ENCODE data around the gene ENGASE. TPM values are rescaled to one million over a fixed set of nuclear protein-coding genes. Genes with fewer than 3 reads are reported as not detected.

Gene ENGASE
- total RNA-seq, 1 donor from 2014 or later: 19.8 TPM

DNA sequence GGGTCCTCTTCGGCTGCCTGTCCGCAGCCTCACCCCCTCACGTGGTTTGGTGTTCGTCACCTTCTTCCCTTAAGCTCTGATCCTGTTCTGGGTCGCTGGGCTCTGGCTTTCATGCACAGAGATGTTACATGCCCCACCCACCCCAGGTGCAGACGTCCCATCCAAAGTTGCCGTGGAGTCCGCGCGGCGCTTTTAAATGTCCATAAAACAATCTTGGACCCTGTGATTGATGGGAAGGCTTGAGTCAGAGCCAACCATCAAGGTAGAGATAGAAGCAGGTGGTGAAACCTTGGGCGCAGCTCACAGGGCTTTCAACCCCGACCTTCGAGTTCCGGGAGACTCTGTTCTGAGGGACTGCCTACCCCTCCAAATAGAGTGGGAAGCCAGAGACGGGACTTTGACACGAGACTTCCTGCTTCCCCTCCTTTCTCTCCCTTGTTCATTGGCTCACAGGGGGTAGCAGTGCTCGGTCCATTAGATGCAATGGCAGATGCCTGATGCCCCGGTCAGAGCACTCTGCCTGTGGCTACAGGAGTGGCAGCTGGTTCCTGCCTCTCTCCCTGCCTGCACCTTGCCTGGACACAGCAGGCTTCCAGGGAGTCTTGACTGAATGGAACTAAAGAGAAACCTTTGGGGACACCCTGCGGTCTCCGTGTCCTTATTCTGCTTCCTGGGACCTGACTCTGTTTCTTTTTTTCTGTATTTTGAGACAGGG is 4.0 kb downstream of the ENGASE start:
- DNase-seq (ENCODE audit: extremely low read depth, low read depth, low spot score): no peak

DNA sequence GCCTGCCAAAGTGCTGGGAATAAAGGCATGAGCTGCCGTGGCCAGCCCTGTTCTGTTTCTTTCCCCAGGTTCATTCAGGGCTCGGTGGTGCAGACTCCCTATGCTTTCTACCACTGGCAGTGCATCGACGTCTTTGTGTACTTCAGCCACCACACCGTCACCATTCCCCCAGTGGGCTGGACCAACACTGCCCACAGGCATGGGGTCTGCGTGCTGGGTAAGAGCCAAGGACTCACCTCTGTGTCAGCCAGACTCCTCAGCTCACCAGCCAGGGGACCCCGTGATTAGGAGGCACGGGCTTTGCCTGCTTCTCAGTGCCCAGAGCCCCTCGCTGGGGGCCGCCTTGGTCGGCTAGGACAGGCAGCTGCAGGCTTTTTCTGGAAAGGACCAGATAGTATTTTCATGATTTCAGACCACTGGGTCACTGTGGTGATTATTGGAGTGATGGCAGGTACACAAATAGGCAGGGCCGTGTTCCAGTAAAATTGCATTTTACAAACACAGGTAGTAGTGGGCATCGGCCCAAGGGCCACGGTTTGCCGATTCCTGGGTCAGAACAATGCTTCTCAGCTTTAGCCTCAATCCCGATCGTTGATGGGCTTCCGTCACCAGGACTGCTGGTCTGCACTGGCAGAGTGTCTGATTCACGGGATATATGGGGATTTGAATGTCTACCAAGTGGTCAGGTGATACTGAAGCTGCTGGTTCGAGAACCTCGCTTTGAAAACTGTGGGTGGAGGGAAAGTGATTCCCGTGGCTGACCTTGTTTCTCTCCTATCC is 5.0 kb downstream of the ENGASE start:
- no peak for DNase-seq (ENCODE audit: extremely low read depth, low read depth, low spot score)

DNA sequence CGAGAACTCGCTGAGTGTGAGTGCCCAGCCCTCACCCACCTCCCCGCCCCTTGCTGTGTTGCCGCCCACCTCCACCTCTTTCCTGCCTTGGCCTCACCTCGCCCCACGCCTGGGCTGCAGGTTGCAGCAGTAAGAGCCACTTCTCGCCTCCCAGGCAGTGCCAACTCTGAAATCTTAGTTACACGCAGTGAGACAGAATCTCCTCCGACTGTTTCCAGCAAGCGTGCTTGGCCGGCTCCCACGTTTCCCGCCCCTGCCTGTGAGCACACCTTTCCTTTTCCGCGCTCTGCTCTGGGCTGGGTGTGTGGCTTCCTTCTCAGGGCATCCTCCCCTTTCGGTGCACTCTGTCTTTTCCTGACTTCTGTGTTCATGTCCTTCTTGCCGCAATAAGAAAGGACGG is 5.7 kb downstream of the ENGASE start:
- DNase-seq (ENCODE audit: extremely low read depth, low read depth, low spot score): no peak

DNA sequence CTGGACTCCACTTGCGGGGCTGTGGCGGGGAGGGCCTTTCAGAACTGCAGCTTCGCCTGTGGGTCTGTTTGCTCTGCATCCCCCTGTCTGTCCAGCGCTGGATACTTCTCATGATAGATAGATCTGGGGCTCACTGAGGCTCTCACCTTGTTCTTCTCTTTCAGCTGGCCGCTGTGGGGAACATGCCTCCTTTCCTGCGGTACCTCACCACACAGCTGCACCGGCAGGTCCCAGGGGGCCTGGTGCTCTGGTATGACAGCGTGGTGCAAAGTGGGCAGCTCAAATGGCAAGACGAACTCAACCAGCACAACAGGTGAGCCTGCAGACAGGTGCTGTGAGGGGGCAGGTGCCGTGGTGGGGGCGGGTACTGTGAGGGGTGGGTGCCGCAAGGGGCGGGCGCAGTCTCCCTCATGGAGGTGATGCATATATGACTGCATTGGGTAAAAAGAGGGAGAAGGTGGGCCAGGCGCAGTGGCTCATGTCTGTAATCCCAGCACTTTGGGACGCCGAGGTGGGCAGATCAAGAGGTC is 6.2 kb downstream of the ENGASE start:
- DNase-seq (ENCODE audit: extremely low read depth, low read depth, low spot score): no peak

DNA sequence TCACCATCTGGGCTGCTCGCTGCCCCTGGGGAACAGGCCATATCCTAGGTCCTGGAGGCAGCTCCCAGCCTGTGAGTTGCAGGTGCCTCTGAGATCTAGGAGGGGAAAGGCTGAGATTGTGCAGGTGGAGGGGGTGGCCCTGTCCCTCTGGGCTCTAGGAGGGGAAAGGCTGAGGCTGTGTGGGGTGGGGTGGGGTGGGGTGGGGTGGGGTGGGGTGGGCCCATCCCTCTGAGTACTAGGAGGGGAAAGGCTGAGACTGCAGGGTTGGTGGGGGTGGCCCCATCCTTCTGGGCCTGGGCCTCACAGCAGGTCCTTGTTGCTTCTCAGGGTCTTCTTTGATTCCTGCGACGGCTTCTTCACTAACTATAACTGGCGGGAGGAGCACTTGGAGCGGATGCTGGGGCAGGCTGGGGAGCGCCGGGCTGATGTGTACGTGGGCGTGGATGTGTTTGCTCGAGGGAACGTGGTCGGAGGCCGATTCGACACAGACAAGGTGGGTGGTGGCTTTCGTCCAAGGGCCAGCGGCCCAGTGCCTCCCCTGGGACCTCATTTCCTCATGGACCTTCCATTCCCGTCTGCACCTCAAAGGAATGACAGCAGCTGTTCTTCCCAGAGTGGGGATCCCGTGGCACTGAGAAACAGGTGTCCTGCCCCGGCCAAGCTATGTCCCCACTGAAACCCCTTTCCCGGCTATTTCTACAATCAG is 7.1 kb downstream of the ENGASE start:
- DNase-seq (ENCODE audit: extremely low read depth, low read depth, low spot score): no peak

DNA sequence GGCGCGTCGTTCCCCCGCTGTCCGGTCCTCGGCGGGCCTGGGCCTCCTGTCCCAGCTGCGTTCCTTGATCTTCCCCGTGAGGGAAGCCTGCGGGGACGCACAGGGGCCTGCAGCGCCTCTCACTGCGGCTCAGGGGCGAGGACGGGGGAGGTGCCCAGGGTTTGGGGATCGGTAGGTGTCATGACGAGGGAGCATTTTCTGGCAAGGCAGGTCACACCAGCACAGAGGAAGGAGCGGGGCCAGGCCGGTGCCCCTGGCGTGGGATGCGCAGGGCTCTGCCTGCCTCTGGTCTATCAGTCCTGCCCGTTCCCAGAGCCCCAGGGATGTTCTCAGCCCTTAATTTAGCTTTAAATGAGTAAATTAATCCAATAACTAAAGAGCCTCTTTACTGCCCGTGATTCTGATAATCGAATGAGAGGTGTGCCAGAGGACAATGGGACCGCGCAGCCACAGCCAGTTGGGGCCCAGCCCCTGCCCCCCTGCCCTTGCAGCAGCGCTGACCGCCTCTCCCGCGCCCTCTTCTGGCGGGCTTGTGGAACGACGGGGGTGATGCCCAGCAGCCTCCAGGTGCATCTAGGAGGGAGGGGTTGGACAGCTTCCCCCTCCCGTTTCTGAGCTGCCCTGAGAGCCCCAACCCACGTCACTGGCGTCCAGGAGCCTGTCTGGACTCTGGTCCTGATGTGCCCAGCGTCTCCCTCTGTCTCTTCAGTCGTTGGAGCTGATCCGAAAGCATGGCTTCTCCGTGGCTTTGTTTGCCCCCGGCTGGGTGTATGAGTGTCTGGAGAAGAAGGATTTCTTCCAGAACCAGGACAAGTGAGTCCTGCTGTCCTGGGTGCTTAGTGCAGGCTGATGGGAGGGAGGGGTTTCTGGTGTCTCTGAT is 7.9 kb downstream of the ENGASE start:
- no peak for DNase-seq (ENCODE audit: extremely low read depth, low read depth, low spot score)

DNA sequence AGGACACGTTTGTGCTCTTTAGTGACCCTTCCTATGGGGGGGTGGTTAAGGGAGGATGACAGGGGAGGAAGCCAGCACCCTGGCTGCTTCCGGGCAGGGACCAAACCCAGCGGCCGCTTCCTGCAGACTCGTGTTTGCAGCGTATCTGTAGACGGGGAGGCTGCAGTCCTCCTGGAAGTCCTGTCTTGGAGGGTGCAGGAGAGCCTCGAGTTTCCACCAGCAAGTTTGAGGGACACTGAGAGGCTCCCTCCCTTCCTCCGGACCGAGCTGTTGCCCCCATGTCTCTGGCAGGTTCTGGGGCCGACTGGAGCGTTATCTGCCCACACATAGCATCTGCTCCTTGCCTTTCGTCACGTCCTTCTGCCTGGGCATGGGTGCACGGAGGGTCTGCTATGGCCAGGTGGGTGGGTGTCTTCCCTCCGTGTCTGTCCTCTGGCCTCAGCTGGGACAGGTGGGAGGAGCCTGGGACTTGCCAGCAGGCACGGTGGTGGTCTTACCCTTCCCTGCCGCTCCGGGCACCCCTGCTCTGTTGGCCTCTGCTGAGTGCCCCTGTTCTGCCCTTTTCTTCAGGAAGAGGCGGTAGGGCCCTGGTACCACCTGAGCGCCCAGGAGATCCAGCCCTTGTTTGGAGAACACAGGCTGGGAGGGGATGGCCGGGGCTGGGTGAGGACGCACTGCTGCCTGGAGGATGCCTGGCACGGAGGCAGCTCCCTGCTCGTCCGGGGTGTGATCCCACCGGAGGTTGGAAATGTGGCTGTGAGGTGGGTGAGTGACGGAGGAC is 8.8 kb downstream of the ENGASE start:
- no peak for DNase-seq (ENCODE audit: extremely low read depth, low read depth, low spot score)

DNA sequence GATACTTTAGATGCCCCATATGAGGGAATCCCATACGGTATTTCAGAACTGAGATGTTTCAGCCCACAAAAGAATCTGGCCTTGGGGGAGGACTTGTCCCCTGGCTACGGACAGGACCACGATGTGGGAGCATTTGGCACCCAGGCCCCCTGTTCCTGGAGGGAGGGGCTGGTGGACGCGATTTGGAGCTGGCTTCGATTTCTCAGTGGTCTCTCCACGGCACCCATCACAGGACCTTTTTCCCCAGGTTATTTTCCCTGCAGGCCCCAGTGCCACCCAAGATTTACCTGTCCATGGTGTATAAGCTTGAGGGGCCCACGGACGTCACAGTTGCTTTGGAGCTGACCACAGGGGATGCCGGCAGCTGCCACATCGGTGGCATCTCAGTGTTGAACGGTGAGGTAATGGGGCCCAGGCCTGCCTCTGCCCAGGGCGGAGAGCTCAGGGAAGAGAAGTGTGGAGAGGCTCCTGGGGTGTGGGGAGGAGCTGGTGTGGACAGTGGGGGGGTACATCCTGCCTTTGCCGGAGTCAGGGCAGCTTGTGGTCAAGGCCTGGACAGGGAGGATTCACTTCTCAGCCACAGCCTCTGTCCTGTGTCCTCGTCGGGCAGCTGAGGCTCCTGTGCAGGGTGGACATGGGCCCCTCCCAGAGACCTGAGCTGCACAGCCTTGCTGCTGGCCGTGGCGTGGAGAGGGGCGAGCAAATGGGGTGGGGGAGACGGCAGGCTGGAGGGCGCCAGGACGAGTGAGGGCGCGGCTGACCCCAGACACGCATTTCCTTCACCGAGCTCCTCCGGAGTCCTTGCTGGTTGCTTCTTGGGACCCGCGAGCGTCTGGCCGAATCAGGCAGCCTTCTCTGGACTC is 9.9 kb downstream of the ENGASE start:
- no peak for DNase-seq (ENCODE audit: extremely low read depth, low read depth, low spot score)

DNA sequence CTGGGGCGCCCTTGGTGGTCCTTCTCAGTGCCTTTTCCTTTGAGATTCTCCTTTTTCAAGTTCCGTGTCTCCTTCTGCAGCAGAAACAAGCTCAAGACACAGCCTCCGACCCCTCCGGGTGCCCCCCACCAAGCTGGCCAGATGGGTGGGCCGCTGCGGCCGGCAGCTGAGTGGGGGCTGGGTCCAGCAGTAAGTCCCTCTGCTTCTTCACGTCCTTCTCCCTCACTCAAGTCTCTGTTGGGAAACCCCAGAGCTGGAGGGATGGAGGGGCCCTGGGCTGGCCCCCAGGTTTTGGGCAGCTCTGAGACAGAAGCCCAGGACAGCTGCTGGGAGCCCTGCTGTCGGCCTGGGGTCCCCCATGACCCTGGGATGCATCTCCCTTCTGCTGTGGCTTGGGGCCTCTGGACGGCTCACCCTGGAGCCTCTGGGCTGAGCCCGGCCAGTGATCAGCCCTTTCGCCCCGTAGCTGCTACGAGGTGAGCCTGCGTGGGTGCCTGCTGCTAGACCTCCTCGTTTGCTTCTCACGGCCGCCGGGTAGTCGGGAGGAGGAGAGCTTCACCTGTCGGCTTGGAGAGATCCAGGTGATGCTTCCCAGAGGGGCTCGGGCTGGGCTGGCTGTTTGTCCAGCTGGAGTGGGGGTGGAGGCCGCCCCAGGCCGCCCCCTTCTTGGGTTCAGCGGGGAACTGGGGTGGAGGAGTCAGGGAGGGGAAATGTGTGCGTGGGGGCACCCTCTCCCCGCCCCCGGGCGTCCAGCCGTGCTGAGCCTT is 10.7 kb downstream of the ENGASE start:
- DNase-seq (ENCODE audit: extremely low read depth, low read depth, low spot score): no peak

DNA sequence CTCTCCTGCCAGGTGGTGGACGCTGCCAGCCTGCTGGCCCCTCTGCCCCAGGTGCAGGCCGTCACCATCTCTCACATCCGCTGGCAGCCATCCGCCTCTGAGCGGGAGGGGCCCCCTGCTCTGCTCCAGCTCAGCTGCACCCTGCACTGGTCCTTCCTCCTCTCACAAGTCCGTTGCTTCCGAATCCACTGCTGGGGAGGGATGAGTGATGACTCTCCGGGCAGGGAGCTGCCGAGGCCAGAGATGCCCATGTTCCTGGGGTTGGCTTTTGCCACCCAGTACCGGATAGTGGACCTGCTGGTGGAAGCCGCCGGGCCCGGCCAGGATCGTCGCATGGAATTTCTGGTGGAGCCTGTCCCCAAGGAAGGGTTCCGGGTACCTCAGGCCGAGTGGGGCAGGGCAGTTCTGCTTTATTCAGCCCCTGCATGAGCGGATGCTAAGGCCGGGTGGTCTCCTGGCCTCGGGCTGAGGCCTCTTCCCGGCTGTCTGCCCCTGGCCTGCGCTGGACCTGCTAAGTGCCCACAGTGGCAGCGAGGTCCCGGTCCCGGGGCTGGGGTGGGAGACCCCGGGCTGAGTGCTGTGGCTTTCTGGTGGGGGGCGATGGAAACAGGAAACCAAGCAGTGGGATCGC is 11.4 kb downstream of the ENGASE start:
- DNase-seq (ENCODE audit: extremely low read depth, low read depth, low spot score): no peak

DNA sequence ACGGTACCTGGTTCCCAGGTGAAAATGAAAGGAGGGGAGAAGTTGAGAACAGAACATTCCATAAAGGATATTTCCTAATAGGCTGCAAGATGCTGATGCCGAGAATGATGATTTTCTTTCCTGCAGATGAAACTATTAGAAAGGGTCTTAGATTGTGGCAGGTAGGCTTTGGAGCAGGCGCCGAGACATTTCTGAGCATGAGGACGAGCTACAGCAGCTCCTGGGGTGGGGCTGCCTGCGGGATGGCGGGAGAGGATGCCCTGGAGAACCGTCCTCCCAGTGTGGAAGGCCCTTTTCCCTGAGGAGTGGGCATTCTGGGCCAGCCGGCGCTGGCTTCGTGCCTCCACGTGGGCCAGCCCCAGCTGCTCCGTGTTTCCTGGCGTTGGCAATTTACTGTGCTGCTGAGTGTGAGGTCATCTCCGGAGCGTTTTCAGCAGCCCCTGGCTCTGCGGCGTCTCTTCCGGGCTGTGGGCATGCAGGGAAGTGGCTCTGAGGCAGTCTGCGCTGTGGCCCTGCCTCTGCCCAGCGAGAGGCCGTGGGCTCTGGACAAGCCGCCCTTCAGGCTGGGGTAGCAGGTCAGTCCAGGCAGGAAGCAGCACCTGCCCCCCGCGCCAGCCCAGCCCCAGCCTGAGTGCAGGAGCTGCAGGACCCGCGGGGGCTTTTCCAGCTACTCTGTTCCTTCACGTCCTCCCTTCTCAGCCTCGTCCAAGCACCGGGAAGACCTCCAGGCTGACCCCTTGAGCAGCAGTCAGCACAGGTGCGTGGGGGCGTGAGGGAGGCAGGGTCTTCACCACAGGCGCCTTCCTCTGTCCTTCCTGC is 12.2 kb downstream of the ENGASE start:
- DNase-seq (ENCODE audit: extremely low read depth, low read depth, low spot score): no peak

DNA sequence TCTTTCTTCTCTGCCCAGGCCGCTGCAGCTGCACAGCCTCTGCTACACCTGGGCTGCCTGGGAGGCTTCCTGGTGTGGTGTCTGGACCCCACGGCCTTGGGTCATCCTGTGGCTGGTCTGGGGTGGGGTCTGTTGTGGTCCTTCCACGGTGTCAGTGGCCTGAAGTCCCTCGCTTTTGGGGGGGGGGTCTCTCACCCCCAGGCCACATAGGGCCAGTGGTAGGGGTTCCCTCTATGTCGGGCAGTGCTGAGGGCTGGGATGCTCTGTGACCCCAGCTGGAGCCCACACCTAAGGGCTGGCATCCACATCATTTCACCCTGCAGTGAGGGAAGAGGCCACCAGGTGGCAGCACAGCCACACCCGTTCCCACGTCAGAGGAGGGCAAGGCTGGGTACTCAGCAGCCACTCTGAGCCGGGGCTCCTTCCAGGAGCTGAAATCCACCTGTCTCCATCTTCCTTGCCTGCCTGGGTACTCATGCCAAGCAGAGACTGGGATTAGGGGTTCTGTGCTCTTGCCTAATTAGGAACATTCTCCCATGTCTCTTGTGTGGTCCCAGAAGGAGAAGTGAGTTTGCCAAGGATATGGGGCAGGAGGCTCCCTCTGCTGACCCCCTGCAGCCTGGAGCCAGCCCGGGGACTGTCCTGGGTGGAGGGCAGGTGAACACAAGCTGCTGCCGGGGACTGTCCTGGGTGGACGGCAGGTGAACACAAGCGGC is 13.0 kb downstream of the ENGASE start:
- DNase-seq (ENCODE audit: extremely low read depth, low read depth, low spot score): no peak

DNA sequence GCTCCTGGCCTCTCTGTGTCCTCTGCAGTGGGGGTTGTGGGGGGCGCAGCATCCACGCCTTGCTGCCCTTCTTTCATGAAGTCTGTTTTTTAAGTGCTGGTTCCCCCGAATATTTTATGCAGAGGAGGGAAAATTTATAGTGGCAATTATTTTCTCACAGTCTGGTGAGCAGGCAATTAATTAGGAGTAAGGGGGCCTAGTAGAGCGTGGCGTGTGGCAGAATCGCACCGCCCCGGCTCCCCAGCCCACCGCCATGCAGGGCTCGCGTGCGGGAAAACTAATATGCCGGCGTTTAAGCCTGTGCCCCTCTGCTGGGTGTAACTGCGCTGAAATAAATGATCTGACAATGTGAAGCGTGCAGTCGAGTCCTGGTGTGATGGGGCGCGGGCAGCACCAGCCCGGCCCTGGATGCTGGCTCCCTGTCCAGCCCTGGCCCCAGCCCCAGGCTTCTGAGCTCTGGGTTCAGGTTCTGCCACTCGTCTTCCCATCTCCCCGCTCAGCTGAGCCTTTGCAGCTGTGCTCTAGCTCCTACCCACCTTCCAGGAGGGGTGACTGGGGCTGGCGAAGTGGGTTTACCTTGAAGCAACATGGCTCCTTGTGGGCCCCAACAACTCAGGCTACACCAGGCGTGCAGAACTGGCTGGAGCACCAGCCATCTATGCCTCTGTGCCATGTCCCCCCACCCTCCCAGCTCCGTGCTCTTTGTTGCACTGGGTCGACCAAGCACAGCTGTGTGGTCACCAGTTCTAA is 13.8 kb downstream of the ENGASE start:
- DNase-seq (ENCODE audit: extremely low read depth, low read depth, low spot score): no peak

DNA sequence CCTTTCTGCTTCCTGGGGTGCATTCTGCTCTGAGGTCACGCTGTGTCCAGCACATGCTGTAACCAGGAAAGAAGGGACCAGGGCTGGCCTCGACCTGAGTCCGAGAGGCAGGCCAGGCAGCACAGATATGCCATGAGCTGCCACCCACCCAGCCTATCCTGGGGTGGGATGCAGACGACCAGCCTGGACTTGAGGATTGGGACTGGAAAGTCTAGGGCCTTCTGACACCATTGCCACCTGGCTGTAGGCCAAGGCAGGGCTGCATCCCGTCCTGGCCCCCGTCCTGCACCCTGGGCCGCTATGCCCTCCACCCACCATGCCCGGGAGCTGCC is 14.3 kb downstream of the ENGASE start:
- no peak for DNase-seq (ENCODE audit: extremely low read depth, low read depth, low spot score)

DNA sequence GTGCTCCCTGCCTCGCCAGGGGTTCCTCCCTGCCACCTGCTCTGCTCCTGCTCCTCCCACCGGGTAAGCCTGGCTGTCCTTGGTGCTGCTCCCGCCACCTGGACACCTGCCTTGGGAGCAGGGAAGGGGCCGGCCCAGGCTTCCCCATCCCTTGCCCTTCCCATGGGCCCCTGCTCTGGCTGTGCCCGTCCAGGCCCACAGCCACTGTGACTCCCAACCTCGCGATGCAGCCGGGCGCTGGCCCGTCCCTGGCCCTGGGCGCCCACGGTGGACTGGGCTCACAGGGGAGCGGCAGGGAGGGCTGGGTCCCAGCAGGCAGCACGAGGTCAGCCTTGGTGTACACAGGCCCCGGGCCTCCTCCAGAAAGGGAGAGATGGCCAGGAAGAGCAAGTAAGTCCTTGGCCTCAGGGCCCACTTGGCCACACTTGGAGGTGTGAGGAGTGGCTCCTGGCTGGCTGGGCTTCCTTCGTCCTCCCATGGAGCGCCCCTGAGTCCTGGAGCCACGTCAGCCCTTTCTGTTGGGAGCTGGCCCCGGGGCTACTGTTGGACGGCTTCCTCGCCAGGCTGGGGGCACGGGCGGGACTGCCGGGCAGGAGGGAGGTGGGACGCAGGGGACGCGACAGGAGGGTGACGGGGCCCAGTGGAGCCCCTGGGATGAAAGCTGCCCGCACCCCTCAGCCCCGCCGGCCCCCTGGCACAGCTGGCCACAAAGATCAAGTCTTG is 15.3 kb downstream of the ENGASE start:
- DNase-seq (ENCODE audit: extremely low read depth, low read depth, low spot score): no peak

Data from glomerular endothelial cell (primary cell).